WTC11 (cell line): Measurements from ENCODE around the gene C10orf120.

ENCODE experiments used
- NR3C1 ChIP-seq: sonication (generic); formaldehyde crosslinking; conservative IDR thresholded peaks from 2 replicates; pipeline ENCODE4 v1.8.1; 2023; ENCODE audit warnings: low read depth, mild to moderate bottlenecking, missing genetic modification reagents
- SP1 ChIP-seq: sonication (generic); formaldehyde crosslinking; conservative IDR thresholded peaks from 2 replicates; pipeline ENCODE4 v1.8.1; 2022; ENCODE audit warnings: missing genetic modification reagents
- TEAD4 ChIP-seq: sonication (generic); formaldehyde crosslinking; IDR thresholded peaks from 2 replicates; pipeline ENCODE4 v1.8.0; 2022; ENCODE audit warnings: mild to moderate bottlenecking, missing genetic modification reagents
- TF ChIP-seq, protein P1 (sequence below): sonication (generic); formaldehyde crosslinking; conservative IDR thresholded peaks from 2 replicates; pipeline ENCODE4 v1.8.1; 2022; ENCODE audit warnings: mild to moderate bottlenecking, missing genetic modification reagents
- TF ChIP-seq, protein P2 (sequence below): fragments of 200-600 bp; IDR thresholded peaks from 2 replicates; pipeline ENCODE4 v1.8.0; 2022; ENCODE audit warnings: antibody characterized with exemption
- TF ChIP-seq, protein P3 (sequence below): sonication (generic); formaldehyde crosslinking; IDR thresholded peaks from 2 replicates; pipeline ENCODE4 v1.8.0; 2022; ENCODE audit warnings: missing genetic modification reagents

DNA sequence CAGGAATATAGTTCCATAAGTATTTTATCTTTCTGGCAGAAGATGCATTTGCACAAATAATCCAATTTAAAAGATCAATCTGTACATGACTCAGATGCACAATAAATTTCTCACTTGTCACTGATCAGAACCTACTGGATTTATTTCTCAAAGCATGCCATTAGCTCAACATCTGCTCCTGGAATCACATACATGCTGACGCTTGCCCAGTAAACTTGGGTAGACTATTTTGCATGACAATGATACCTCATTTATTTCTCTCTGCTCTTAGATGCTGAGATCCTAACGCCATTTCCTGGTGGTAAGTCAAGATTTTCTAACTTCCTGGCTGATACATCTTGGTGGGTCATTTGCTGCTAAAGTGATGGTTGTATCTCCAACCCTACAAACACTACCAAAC, 33.8 kb upstream of the C10orf120 start:
- TF ChIP-seq, protein P1, sequence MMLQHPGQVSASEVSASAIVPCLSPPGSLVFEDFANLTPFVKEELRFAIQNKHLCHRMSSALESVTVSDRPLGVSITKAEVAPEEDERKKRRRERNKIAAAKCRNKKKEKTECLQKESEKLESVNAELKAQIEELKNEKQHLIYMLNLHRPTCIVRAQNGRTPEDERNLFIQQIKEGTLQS (CRISPR knock-in tag): no peak
- TF ChIP-seq, protein P2, sequence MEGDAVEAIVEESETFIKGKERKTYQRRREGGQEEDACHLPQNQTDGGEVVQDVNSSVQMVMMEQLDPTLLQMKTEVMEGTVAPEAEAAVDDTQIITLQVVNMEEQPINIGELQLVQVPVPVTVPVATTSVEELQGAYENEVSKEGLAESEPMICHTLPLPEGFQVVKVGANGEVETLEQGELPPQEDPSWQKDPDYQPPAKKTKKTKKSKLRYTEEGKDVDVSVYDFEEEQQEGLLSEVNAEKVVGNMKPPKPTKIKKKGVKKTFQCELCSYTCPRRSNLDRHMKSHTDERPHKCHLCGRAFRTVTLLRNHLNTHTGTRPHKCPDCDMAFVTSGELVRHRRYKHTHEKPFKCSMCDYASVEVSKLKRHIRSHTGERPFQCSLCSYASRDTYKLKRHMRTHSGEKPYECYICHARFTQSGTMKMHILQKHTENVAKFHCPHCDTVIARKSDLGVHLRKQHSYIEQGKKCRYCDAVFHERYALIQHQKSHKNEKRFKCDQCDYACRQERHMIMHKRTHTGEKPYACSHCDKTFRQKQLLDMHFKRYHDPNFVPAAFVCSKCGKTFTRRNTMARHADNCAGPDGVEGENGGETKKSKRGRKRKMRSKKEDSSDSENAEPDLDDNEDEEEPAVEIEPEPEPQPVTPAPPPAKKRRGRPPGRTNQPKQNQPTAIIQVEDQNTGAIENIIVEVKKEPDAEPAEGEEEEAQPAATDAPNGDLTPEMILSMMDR: no peak
- TF ChIP-seq SP1 (no peak), TEAD4 (CRISPR knock-in tag) (no peak), NR3C1 (CRISPR knock-in tag) (no peak)
- TF ChIP-seq, protein P3, sequence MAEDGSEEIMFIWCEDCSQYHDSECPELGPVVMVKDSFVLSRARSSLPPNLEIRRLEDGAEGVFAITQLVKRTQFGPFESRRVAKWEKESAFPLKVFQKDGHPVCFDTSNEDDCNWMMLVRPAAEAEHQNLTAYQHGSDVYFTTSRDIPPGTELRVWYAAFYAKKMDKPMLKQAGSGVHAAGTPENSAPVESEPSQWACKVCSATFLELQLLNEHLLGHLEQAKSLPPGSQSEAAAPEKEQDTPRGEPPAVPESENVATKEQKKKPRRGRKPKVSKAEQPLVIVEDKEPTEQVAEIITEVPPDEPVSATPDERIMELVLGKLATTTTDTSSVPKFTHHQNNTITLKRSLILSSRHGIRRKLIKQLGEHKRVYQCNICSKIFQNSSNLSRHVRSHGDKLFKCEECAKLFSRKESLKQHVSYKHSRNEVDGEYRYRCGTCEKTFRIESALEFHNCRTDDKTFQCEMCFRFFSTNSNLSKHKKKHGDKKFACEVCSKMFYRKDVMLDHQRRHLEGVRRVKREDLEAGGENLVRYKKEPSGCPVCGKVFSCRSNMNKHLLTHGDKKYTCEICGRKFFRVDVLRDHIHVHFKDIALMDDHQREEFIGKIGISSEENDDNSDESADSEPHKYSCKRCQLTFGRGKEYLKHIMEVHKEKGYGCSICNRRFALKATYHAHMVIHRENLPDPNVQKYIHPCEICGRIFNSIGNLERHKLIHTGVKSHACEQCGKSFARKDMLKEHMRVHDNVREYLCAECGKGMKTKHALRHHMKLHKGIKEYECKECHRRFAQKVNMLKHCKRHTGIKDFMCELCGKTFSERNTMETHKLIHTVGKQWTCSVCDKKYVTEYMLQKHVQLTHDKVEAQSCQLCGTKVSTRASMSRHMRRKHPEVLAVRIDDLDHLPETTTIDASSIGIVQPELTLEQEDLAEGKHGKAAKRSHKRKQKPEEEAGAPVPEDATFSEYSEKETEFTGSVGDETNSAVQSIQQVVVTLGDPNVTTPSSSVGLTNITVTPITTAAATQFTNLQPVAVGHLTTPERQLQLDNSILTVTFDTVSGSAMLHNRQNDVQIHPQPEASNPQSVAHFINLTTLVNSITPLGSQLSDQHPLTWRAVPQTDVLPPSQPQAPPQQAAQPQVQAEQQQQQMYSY (CRISPR knock-in tag): no peak
